ENCODE data around the gene TCEA2.

Gene TCEA2

DNA sequence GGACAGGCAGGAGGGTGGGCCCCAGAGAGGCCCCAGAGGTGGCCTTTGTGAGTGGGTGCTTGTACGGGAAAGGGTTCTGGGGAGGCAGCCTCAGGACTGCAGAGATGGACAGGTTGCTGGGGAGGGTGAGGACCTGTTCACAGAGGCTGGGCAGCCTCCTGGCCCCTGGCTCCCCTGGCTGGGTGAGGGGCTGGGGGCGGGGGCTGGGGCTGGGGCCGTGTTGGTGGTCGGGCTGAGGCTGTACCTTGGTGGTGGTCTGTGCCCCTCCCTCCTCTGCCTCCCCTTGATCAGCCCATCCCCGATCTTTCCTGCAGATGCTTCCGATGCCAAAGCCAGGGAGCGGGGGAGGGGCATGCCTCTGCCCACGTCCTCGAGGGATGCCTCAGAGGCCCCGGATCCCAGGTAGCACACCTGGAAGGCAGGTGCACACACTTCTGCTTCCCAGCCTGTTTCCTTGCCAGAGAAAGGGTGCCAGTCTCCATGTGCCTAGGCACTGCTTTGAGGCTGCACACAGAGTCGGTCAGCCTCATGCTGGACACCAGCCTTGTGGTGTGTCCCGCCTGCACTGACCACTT is 4.8 kb downstream of the TCEA2 start:
- DNase-seq = no peak

DNA sequence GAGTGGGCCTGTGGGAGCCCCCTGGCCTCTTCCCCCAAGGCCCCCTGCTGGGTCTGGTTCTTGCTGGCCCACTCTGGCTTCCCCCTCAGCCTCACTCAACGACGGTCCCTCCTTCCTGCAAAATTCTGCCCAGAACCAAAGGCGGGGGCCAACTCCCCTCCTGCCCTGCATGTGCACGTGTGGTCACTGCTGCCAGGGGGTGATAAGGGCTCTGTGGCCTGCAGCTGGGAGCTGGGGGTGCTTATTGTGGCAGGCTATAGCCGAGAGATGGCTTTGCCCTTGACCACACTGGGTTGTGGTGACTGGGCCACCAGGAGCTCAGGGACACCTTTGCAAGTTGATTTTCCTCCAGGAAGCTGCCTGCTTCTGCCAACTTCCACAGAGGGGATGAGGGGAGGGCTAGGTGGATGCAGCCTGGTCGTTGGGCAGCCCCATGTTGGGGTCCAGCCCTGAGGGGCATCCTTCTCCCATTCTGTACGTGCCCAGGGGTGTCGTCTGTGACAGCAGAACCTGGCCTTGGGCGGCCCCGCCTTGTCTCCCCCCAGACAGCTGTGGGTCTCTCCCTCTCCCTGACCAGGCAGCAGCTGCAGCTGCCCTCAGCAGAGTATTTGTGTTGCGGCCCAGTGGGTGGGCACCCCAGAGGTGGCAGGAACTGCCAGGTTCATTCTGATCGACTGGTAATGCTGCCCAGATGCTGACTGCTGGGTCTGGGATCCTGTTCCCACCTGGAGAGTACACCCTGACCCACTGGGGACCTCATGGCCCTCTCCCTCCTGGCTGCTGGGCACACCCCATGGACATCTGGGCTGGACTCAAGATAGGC is 5.6 kb downstream of the TCEA2 start:
- no peak for DNase-seq

DNA sequence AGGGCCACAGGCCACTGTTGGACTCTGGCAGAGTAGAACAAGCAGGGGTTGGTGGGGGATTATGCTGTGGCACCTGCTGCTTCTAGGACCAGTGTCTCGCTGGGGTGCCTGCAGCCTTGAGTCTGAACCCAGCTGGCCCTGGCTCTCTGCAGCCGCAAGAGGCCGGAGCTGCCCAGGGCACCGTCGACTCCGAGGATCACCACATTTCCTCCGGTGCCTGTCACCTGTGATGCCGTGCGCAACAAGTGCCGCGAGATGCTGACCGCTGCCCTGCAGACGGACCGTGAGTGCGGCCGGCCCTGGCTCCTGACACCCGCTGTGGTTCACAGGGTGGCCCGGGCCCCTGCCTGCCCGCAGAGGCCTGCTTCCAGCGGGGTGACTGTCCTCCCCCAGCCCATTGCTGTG is 6.2 kb downstream of the TCEA2 start:
- DNase-seq = no peak

DNA sequence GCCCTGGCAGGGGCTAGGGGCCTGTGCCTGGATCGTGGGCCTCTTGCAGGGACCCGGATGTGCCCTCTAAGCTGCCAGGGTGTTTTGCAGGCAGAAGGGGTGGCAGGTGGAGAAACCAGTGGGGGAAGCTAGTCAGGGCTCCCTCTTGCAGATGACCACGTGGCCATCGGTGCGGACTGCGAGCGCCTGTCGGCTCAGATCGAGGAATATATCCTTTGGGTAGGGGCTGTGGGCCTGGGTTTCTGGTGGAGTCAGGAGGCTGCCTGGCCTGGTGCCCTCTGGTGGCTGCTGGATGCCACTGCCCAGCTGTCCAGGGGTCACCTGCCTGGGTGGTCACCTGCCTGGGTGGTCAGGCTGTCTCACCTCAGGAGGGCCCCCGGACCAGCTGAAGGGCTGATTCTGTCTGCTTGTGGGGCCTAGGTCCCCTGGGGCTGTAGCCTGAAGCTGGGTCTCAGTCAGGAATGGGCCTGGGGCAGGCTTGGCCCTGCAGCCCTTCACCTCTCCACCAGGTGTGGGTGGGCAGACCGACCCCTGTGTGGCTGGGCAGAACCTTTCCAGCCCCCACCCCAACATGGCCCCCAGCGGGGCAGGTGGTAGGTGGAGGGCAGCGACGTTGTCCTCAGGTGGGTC is 6.7 kb downstream of the TCEA2 start:
- DNase-seq = no peak

DNA sequence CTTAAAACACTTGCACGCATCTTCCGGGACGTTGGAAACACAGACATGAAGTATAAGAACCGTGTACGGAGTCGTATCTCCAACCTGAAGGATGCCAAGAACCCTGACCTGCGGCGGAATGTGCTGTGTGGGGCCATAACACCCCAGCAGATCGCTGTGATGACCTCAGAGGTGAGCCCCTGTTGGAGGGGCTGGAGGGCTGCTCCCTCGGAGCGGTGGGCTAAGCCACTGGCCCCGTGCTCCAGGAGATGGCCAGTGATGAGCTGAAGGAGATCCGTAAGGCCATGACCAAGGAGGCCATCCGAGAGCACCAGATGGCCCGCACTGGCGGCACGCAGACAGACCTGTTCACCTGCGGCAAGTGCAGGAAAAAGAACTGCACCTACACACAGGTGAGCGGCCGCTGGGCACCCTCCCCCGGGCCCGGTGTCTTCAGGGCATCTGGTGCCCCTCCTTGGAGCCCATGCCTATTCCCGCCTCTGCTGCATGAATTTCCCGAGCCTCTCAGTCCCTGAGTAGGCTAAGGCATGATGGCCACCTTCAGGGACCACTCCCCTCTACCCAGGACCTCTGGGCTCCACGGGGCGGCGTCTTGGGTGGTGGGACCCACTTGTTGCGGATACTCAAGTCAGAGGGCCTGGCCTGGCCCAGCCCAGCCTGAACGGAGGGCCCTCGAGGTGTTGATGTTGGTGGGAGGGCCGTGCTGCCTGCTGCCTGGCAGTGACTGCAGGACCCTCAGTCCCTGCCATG is 7.4 kb downstream of the TCEA2 start:
- DNase-seq = no peak

DNA sequence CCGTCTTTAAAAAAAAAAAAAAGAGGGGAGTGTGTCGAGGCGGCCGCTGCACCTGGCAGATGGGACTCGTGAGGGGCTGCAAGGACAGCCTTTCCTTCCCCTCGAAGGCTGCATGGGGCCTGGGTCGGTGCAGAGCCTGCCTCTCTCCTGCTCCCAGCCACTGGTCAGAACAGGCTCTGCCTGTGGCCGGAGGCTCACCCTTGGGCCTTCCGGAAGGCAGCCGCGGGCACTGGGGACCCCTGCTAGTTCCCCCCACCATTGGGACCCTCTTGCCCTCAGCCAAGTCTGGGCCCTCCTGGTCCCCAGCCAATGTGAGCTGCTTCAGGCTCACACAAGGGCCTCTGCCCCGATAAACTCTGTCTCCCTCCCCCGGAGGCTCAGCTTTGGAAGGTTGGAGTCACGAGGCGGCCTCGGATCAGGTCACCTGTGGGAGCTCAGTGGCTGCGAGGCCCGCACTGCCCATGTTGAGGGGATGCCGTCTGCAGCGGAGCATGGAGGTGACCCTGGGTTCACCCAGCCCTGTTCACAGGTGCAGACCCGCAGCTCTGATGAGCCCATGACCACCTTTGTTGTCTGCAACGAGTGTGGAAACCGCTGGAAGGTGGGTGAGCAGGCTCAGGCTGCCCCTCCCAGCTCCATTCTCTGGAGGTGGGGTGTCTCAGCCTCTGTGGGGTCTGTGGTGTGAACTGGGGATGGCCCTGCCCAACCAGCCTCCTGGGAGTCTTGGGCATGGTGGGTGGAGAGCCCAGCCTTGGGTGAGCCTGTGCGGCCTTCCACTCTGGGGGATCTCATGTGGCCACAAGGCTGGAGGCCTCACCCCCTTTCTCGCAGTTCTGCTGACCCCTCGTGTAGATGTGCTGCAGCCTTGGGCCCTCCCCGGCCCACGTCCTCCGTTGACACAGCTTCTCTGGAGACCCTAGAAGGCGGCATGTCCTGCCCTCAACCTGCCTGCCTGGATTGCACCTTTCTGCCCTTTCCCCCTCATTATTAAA is 8.6 kb downstream of the TCEA2 start:
- no peak for DNase-seq

DNA sequence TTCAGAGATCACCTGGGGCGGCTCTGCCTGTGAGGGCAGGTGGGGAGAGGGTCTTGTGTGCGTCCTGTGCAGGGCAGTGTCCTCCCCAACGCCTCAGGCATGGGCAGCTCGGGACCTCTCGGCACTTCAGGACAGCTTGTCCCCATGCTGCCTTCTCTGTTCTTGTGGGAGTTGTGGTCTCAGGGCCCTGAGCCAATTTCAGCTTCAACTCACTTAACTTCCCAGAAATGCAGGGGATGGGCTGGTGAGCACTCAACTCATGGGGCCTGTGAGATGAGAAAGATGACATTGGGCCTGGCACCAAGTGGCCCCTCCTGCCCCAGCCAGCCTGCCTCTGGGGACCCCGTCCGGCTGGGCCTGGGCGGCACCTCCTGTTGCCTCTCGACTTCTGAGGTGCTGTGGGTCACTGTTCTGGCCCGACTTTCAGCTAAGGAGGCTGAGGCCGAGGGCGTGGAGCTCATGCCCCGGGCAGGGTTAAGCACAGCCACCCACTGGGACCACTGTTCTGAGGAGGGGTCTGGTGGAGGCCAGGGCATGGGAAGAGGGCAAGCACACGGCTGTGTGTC is 9.6 kb downstream of the TCEA2 start:
- no peak for DNase-seq

DNA sequence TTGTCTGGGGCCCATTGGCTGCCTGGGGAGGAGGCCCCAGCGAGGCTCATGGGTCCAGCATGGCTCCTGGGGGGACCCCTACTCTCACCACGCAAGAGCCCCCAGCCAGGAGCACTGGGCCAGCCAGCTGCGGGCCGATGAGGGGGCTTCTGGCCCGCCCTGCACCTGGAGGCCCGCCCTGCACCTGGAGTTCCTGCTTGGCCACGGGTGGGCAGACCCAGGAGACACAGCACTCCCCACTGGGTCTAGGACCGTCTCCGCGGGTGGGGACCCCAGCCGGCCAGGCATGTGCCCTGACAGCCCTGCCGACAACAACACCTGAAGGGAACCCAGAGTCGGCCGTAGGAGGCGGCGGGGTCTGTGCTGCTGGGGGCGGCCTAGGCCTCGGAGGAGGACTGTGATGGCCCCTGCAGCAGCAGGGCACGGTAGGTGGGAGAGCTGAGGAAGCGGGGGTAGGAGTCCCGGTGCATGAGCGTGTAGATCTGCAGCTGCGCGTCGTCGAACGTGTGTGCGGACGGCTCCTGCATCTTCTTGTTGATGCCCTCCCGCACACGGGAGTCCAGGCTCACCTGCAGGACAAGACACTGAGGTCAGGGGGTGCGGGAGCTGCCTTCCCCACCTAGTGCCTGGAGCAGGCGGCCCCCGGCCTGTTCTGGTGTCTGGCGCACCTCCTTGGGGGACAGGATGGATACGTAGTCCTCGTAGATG is 10.6 kb downstream of the TCEA2 start:
- DNase-seq = no peak

DNA sequence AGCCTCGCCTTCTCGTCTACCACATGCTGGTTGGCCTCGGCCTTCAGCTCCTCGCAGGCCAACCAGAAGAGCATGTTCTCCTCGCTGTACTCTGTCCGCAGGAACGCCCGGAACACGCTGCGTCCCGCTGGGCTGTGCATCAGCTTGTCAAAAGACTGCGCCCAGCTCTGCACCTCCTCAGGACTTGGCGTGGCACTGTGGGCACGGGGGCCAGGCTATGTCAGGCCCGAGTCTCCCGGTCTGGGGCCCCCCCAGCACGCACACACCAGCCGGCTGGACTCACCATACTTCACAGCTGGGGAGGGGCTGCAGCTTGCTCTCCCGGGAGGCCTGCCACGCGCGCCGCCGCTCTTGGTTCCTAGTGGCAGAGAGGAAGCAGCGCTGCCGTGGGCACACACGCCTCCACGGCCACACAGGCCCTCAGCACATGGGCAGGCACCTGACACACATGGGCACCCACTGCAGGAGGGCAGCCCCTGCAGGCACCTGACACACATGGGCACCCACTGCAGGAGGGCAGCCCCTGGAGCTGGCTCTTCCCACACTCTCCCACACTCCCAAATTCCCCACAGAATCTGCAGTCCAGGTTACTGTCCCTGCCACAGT is 11.3 kb downstream of the TCEA2 start:
- DNase-seq = no peak

DNA sequence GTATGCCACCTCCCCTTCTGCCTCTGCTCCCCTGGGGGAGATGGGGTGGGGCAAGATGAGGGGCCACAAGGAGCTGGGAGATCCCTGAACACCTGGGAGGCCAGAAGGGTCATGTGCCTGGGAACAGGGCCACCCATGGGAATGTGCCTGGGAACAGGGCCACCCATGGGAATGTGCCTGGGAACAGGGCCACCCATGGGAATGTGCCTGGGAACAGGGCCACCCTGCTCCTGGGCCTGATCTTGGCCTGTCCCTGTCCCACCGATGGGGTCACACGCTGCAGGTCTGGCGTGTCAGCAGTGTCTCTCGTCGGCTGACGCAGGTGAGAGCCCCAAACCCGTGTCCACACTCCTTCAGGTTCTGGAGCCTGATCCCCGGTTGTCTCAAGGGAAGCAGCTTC is 12.0 kb downstream of the TCEA2 start:
- no peak for DNase-seq

DNA sequence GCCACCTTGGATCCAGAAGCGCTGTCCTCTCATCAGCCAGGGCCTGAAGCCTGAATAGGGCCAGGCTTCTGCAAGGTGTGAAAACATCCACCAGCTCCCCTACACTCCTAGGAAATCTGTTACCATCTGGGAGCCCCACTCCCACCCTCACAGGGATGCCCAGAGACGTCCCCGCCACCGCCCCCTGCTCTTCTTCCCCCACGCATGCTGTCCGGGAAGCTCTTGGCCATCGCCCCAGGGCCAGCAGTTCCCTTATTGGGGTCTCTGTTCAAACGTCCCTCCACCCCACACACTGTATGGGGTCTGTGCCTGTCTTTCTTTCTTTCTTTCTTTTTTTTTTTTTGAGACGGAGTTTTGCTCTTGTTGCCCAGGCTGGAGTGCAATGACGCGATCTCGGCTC is 12.6 kb downstream of the TCEA2 start:
- DNase-seq = no peak

DNA sequence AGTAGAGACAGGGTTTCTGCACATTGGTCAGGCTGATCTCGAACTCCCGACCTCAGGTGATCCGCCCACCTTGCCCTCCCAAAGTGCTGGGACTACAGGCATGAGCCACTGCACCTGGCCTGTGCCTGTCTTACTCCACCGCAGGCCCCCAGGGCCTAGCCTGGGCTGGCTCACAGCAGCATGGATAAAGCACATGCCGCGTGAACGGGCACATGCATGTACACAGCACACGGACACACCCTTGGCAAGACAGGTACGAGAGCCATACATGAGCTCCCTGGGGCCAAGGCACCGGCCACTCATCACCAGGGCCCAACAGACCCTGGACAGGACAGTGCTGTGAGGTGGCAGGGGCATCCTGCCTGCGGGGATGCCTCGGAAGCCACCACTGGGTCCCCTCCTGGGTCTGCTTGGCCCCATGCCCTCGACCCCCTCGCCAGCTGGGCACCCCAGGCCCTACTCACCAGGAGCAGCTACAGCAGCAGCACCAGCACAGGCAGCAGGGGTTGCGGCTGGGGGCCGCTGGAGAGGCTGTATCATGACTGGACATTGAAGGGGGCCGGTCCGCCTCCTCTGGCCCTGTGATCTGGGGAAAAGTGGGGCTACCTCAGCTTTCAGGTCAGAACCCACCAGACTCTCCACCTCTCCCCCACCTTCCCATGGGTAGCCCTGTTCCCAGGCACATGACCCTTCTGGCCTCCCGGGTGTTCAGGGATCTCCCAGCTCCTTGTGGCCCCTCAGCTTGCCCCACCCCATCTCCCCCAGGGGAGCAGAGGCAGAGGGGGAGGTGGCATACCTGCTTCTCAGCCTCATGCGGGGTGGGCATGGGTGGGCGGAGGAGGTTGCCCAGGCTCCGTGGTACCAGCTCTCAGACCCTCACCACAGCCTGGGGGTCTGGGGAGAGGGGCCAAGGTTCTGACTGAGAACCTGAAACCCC is 13.3 kb downstream of the TCEA2 start:
- DNase-seq = no peak

DNA sequence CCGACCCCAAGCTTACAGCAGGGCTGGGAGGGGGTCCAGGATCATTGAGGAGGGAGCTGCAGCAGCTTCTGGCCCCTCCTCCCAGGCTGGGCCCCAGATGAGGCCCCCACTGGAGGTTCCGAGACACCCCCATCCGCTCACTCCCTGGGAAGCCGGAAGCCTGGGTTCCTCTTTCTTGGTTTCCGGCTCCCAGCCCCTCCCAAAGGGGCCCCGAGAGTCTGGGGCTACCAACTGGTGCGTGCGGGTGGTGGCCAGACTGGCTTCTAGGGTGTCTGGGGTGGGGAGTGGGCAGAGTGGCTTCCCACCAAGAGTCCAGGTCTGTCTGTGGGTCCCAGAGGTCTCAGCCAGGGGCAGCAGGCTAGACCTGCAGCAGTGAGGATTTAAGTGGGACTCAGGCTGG is 14.1 kb downstream of the TCEA2 start:
- no peak for DNase-seq

DNA sequence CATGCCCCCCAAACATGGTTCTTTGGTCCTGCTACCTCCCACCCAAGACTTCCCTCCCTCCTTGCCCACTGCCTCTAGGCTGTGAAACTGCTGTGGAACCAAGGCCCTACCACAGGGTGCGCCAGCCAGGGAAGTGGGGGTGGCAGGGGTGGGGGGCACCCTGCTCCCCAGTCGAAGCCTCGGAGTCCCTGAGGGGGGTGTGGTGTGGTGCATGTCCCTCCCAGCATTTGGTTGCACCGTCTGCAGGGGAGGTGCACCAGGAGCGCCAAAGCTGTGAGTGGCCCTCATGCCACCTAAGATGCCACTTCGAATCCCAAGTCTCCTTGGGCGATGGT is 14.5 kb downstream of the TCEA2 start:
- DNase-seq = no peak

DNA sequence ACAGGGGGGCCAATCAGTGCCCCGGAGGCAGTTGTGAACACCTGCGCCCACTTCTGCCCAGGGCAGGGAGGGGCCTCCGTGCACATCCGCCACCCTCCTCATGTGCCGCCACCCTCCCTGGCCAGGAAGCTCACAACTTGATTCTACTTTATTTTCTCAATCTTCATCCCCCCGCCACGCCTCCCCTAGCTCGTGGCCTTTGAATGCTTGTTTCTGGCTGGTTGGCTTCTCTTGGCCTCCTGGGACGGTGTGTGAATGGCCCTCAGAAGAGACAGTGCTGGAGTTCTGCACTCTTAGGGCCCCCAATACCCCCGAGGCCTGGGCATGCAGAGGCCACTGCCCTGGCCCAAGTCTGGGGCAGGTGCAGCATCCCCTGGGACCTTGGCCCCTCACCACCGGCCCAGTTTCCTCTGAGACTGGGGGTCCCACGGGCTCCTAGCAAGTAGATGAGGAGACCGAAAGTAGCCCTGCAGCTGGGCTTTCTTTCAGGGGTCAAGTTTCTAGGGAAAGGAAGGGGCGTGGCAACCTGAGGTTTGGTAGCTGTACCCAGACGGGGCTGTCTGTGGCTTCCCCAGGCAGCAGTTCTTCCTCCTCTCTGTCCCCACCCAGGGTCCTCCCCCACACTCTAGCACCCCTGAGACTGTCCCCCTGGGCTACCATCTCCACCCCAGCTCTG is 15.0 kb downstream of the TCEA2 start:
- peak; percentile 53 for DNase-seq

DNA sequence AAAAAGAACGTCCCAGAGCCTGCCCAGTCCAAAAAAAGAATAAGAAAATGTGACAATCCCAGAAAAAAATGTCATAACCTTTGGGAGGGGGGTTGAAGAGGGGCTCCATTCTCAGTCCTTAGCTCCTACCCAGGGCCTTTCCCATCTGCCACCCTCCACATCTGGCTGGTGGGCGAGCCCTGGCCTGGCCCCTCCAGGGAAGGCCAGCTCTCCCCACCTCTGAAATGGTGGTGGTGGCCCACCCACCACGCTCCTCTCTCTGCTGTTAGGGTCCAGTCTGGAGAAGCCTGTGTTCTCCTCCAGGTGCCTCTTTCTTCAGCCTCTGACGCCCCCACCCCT is 15.9 kb downstream of the TCEA2 start:
- DNase-seq = no peak

DNA sequence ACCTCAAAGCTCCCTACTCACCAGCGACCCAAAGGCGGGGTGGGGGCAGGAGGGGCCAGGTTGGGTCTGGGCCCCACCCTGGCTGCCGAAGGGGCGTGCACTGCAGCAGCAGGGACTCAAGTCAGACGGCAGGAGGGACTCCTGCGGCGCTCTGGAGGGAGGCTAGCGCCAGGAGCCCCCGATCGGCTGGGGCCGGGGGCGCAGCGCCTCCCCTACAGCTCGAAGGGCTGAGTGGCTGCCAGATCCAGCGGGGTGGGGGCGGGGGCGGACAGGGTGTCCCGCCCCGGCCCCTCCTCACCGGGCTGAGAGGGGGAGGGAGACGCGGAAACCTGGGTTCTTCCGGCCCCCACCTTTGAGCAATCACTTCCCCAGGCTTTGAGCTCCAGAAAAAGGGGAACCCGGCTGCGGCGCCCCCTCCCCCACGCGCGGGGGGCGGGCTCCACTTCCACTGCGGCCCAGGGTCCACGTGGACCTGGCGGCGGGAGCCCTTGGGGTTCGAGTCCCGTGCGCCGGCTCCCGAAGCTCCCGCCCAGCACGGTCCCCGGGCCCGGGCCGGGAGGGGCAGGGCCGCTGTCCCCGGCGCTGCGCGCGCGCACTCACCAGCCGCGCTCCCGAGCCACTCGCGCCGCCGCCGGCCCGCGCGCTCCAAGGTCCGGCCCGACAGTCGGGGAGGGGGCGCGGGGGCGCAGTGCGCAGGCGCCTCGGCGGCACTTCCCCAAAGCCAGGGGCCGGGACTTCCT is 16.4 kb downstream of the TCEA2 start, which contains the start of gene RGS19:
Gene RGS19, minus strand, starts transcription at position 246 of the 740 bp plus-strand sequence. CDS start 2,632 bp downstream, outside the sequence.
- peak; percentile 47 for DNase-seq

DNA sequence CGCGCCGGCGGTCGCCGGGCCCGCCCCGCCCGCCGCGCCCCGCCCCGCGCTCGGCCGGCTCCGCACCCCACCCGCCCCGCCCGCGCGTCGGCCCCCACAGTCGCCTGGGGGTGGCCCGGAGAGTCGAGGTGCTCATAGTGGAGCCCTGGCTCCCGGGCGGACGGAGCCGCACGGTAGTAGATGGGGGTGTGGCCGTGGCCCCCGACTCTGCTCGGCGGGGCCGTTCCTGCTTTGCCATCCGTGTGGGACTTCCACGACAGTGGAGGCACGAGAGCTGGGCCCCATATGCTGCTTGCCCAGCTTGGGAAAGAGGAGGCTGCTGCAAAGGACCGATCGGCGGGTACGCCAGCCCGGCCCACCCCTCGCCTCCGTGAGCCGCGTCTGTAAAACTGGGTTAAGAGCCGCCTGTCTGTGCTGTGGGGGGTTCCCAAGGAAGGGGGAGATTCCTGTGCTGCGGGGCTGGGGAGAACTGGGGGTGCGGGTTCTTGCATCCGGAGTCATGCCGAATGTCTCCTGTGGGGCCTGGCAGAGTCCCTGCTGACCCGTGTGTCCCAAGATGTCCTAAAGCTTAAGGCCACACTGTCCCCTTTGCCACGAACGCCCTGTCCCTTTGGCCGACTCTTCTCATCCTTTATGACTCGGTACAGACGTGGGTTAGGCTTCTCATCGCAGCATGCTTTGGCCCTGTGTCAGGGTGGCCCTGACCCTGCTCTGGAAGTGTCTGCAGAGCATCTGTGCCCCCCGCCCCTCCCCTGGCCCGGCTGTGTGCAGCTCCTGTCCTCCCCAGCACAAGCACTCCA is 17.2 kb downstream of the TCEA2 start, which contains the start of gene OPRL1:
Gene OPRL1, plus strand, starts transcription at position 70 of the 800 bp plus-strand sequence. CDS start 12,639 bp downstream, outside the sequence.
- DNase-seq = no peak

All from stimulated activated CD4-positive, alpha-beta T cell treated with anti-CD3 and anti-CD28 coated beads, Interleukin-1b, Interleukin-23, amount 100 ng/mL, for 48 hours (primary cell).